ENCODE data around the gene FHOD3.
"Not testable (repeated sequence)": the region's sequence is repeated elsewhere in the genome, so short reads cannot be mapped to it uniquely, and the experiment has no call there.

The FHOD3 gene

GRCh38 chr18:36537289-36537688, 239.8 kb downstream of the FHOD3 start:
- Mint-ChIP-seq H3K4me1 (no peaks in the 10 kb centered on the region), H3K9me3 (no peaks in the 10 kb centered on the region), H3K4me3 (no peak overlapping the region), H3K27ac (no peak overlapping the region), H3K27me3 (peaks cover 5% of the 10 kb centered on the region)
- ATAC-seq (no peak), DNase-seq (no peak)

- ATAC-seq (no peak), DNase-seq (no peak)
- Mint-ChIP-seq H3K9me3 (no peaks in the 10 kb centered on the region), H3K27ac (no peak overlapping the region), H3K27me3 (no peaks in the 10 kb centered on the region), H3K4me3 (no peak overlapping the region), H3K4me1 (no peaks in the 10 kb centered on the region)
These were observed 242.2 kb downstream of the FHOD3 start for GRCh38 chr18:36539674-36540231.

- no peak overlapping the region for H3K27ac Mint-ChIP-seq
- H3K4me3 Mint-ChIP-seq: no peak overlapping the region
- no peak for ATAC-seq
- no peak for DNase-seq
- no peaks in the 10 kb centered on the region for H3K27me3 Mint-ChIP-seq
- H3K9me3 Mint-ChIP-seq: no peaks in the 10 kb centered on the region
- no peaks in the 10 kb centered on the region for H3K4me1 Mint-ChIP-seq
These were observed 245.5 kb downstream of the FHOD3 start for GRCh38 chr18:36543030-36543429.

DNA sequence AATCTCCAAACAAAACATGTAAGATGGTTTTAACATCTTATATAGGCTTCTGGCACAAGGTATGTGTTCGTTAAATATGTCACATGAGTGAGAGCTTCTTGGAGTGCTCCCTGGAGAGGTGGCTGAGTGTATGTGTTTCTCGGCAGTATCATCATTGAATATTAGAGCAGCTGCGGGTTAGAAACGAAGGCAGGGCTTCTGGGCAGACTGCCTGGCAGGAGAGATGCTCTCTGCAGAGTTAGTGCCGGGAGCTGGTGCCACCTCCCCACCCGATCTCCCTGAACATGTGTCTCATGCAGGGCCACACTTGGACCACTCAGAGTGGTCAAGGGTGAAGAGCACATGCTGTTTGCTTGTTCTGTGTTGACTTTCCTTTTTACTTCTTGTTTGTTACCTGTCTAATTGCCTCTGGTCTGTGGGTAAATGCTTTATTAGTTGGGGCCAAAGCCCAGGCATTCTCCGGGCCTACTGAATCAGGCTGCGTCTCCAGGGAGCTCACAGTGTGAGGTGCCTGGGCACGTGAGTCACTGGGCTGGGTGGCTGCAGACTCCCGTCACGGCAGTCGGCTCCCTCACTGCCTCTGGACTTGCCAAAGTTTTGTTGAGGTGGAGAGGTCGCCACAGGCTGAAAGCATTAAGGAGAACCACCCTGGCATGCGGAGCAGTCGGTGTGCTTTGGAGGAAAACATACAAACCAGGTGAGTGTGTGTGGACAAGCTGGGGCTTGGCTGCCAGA, 246.6 kb downstream of the FHOD3 start:
- no peaks in the 10 kb centered on the region for H3K4me1 Mint-ChIP-seq
- DNase-seq: no peak
- no peaks in the 10 kb centered on the region for H3K9me3 Mint-ChIP-seq
- no peak overlapping the region for H3K27ac Mint-ChIP-seq
- ATAC-seq: no peak
- no peak overlapping the region for H3K4me3 Mint-ChIP-seq
- H3K27me3 Mint-ChIP-seq: no peaks in the 10 kb centered on the region

- Mint-ChIP-seq H3K4me1 (no peaks in the 10 kb centered on the region), H3K9me3 (no peaks in the 10 kb centered on the region), H3K4me3 (no peak overlapping the region), H3K27me3 (no peaks in the 10 kb centered on the region), H3K27ac (no peak overlapping the region)
- ATAC-seq (no peak), DNase-seq (no peak)
These were observed 248.4 kb downstream of the FHOD3 start for GRCh38 chr18:36545821-36546427.

DNA sequence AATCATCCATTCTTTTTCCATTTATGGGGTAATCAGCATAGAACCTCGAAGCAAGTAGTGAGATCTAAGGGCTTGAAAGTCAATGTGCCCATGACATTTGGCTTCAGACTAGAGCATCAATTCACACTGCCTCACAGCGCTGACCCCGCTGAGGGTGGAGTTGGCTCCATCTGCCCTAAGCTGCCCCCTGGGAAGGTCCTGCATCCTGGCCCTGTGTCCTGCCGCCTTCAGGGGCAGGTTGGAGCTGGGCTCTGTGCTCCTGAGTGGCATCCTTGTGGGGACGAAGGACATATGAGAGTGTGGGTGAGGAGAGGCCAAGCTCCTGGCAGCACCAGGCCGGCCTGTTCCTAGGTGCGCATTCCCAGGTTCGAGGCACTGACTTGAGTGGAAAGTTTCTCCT, 249.4 kb downstream of the FHOD3 start:
- Mint-ChIP-seq H3K4me1 (no peaks in the 10 kb centered on the region), H3K4me3 (no peak overlapping the region), H3K9me3 (no peaks in the 10 kb centered on the region), H3K27ac (no peak overlapping the region), H3K27me3 (no peaks in the 10 kb centered on the region)
- DNase-seq (no peak), ATAC-seq (no peak)

GRCh38 chr18:36547544-36547943, 250.0 kb downstream of the FHOD3 start:
- Mint-ChIP-seq H3K27me3 (no peaks in the 10 kb centered on the region), H3K4me1 (no peaks in the 10 kb centered on the region), H3K9me3 (no peaks in the 10 kb centered on the region), H3K27ac (no peak overlapping the region), H3K4me3 (no peak overlapping the region)
- no peak for ATAC-seq
- no peak for DNase-seq

GRCh38 chr18:36551274-36551673, 253.8 kb downstream of the FHOD3 start:
- not testable (repeated sequence) for H3K27me3 Mint-ChIP-seq, H3K4me3 Mint-ChIP-seq, ATAC-seq, H3K27ac Mint-ChIP-seq, H3K4me1 Mint-ChIP-seq, DNase-seq, H3K9me3 Mint-ChIP-seq

DNA sequence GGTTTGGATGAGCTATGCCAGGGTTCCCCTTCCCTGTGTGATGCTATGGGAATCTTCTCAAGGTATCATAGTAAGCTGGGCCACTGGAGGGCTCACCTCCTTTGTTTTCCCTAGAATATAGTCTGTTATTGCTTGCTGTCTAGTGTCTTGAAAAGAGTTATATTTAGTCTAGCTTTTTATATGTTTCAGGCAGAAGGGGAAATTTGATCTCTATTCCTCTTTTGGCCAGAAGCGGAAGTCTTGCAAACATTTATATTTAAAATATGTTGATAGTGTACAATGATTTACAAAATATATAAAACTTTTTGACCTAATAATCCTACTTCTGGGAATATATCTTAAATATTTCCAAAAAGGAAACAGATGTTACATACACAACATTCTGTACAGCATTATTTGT, 260.7 kb downstream of the FHOD3 start:
- Mint-ChIP-seq H3K27ac (no peak overlapping the region), H3K9me3 (peaks cover 0 to 7% of the 10 kb centered on the region in 2 donors), H3K4me3 (no peak overlapping the region), H3K4me1 (no peaks in the 10 kb centered on the region), H3K27me3 (peaks cover 17% of the 10 kb centered on the region)
- DNase-seq (no peak), ATAC-seq (no peak)

GRCh38 chr18:36559149-36559857, 261.8 kb downstream of the FHOD3 start:
- H3K9me3 Mint-ChIP-seq: peaks cover 0 to 7% of the 10 kb centered on the region in 2 donors
- no peaks in the 10 kb centered on the region for H3K4me1 Mint-ChIP-seq
- no peak overlapping the region for H3K4me3 Mint-ChIP-seq
- ATAC-seq (no peak), DNase-seq (no peak)
- peaks cover 24% of the 10 kb centered on the region for H3K27me3 Mint-ChIP-seq
- no peak overlapping the region for H3K27ac Mint-ChIP-seq

DNA sequence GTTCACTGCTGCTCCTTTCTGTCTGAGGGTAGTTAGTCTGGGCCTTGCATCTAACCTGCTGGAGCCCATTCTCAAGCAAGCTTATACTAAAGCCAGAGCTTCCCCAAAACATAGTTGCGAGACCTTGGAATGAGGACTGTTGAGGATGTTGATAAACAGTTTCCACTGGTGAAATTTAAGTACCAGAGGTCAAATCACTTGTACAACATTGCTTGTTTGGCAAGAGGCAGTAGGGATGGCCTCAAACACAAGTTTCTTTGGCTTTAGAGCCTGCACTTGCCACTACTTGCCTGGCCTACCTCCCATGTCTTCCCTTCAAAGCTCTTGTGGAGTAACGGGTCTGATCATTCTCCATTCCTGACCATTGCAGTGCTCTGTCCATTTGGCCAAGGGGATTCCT, 262.7 kb downstream of the FHOD3 start:
- DNase-seq: no peak
- no peak for ATAC-seq
- Mint-ChIP-seq H3K9me3 (peaks cover 0 to 7% of the 10 kb centered on the region in 2 donors), H3K4me1 (no peaks in the 10 kb centered on the region), H3K27ac (no peak overlapping the region), H3K27me3 (peaks cover 31% of the 10 kb centered on the region), H3K4me3 (no peak overlapping the region)

DNA sequence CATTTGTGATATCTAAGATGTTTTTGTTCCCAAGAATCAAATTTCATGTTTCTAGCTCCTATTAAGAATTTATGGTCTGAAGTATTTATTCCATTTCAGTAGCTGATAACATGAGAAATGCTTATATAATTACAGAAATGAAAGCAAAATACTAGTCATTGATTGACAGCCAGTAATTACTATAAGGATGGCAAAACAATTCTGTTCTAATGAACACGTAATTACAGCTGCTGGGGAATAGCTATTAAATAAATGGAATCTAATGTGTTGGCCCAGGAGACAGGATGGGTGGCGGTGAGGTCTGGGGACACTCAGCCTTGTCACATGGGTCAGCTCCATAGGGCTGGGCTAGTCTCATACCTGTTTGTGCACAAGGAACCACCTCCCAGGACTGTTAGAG, 263.5 kb downstream of the FHOD3 start:
- H3K27me3 Mint-ChIP-seq: peaks cover 37% of the 10 kb centered on the region
- no peak for ATAC-seq
- H3K27ac Mint-ChIP-seq: no peak overlapping the region
- no peak overlapping the region for H3K4me3 Mint-ChIP-seq
- H3K4me1 Mint-ChIP-seq: no peaks in the 10 kb centered on the region
- peaks cover 0 to 7% of the 10 kb centered on the region in 2 donors for H3K9me3 Mint-ChIP-seq
- DNase-seq: no peak

DNA sequence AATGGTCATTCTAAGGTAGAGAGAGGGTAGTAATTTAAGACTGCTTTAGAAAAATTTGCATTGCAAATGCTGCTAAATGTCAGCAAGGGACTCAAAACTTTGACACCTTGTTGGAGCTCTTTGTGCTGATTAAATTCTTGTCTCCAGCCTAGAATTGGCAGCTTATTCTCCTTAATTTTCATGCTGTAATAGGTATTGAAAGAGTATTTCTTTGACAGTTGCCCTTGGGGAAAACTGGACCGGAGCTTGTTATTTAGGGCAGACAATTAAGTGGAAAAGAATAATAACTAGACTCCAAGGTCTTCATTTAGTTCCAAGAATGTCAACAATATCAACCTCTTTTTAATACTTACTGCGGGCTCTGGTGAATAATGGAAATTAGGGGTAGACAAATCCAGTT, 267.3 kb downstream of the FHOD3 start:
- no peaks in the 10 kb centered on the region for H3K9me3 Mint-ChIP-seq
- H3K4me3 Mint-ChIP-seq: no peak overlapping the region
- H3K27ac Mint-ChIP-seq: no peak overlapping the region
- peaks cover 34% of the 10 kb centered on the region for H3K27me3 Mint-ChIP-seq
- no peaks in the 10 kb centered on the region for H3K4me1 Mint-ChIP-seq
- ATAC-seq: no peak
- DNase-seq: no peak

DNA sequence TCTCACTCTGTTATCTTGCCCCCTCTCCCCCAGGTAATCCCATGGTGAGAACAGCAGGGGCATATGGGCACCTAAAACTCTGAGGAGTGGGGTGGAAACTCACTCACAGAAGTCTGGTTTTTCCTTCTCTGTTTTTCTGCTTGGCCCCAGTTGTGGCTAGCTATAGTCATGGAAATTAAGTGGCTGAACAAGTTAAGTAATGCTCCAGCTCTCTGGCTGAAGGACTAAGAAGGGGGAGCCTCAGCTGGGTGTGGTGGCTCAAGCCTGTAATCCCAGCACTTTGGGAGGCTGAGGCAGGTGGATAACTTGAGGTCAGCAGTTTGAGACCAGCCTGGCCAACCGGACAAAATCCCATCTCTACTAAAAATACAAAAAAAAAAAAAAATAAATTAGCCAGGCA, 270.3 kb downstream of the FHOD3 start:
- no peak overlapping the region for H3K27ac Mint-ChIP-seq
- no peak overlapping the region for H3K4me3 Mint-ChIP-seq
- H3K9me3 Mint-ChIP-seq: no peaks in the 10 kb centered on the region
- no peak for DNase-seq
- no peaks in the 10 kb centered on the region for H3K4me1 Mint-ChIP-seq
- ATAC-seq: no peak
- H3K27me3 Mint-ChIP-seq: peaks cover 43% of the 10 kb centered on the region

- ATAC-seq (no peak), DNase-seq (no peak)
- Mint-ChIP-seq H3K27ac (no peak overlapping the region), H3K4me3 (no peak overlapping the region), H3K27me3 (peaks cover 49% of the 10 kb centered on the region), H3K9me3 (no peaks in the 10 kb centered on the region), H3K4me1 (no peaks in the 10 kb centered on the region)
These were observed 271.0 kb downstream of the FHOD3 start for GRCh38 chr18:36568487-36568886.

Measured in stimulated activated naive CD8-positive, alpha-beta T cell treated with anti-CD3 and anti-CD28 coated beads, Interleukin-15, amount 100 ng/mL, for 72 hours (primary cell).